Smooth muscle cell (in vitro differentiated cells): Measurements from ENCODE around the gene FIZ1. TPM values are rescaled to one million over a fixed set of nuclear protein-coding genes. Genes with fewer than 3 reads are reported as not detected.

Experiments used
- DNase-seq: peaks from one replicate; lab custom pipeline; 2025; ENCODE audit not compliant: unreplicated experiment; lab: John Stamatoyannopoulos, UW
- H2AFZ ChIP-seq: fragments of 200-600 bp; sonication (generic); 2 replicates; pipeline ENCODE4 v1.6.0; 2016; ENCODE audit warnings: antibody characterized with exemption, low read depth, mild to moderate bottlenecking
- H3F3A ChIP-seq: fragments of 200-600 bp; sonication (generic); 2 replicates; pipeline ENCODE4 v1.6.0; 2017; ENCODE audit warnings: antibody characterized with exemption, low read depth
- H3K27ac ChIP-seq: fragments of 200-600 bp; sonication (generic); 2 replicates; pipeline ENCODE4 v1.5.1; 2016; ENCODE audit warnings: low read depth, mild to moderate bottlenecking
- H3K27me3 ChIP-seq: fragments of 200-600 bp; sonication (generic); 2 replicates; pipeline ENCODE4 v1.6.1; 2016; ENCODE audit warnings: low read depth, mild to moderate bottlenecking
- H3K36me3 ChIP-seq: fragments of 200-600 bp; sonication (generic); 2 replicates; pipeline ENCODE4 v1.5.1; 2016; ENCODE audit warnings: low read depth
- H3K4me1 ChIP-seq: fragments of 200-600 bp; sonication (generic); 2 replicates; pipeline ENCODE4 v1.5.1; 2016; ENCODE audit warnings: low read depth
- H3K4me2 ChIP-seq: fragments of 200-600 bp; sonication (generic); 2 replicates; pipeline ENCODE4 v1.6.0; 2016; ENCODE audit warnings: mild to moderate bottlenecking
- H3K4me3 ChIP-seq: fragments of 200-600 bp; sonication (generic); 2 replicates; pipeline ENCODE4 v1.5.1; 2016; ENCODE audit warnings: mild to moderate bottlenecking
- H3K79me2 ChIP-seq: fragments of 200-600 bp; sonication (generic); 2 replicates; pipeline ENCODE4 v1.6.0; 2016; ENCODE audit warnings: low read depth, mild to moderate bottlenecking
- H3K9ac ChIP-seq: fragments of 200-600 bp; sonication (generic); 2 replicates; pipeline ENCODE4 v1.6.0; 2016; ENCODE audit warnings: low read depth
- H3K9me3 ChIP-seq: fragments of 200-600 bp; sonication (generic); replicated peaks from 2 replicates; pipeline ENCODE4 v1.5.1; 2016; ENCODE audit warnings: low read depth
- H4K20me1 ChIP-seq: fragments of 200-600 bp; sonication (generic); 2 replicates; pipeline ENCODE4 v1.6.0; 2016; ENCODE audit warnings: low read depth
- CTCF ChIP-seq: fragments of 200-600 bp; sonication (generic); IDR thresholded peaks from 2 replicates; pipeline ENCODE4 v1.5.1; 2017; ENCODE audit warnings: borderline replicate concordance, mild to moderate bottlenecking, antibody characterized with exemption; ENCODE audit not compliant: insufficient read depth, poor library complexity, severe bottlenecking
- WGBS: methylation state at CpG from one replicate; pipeline ENCODE4 v1.1.7; 2016; ENCODE audit warnings: low lambda C conversion rate; 5-methylcytosine and 5-hydroxymethylcytosine counted together
- polyA plus RNA-seq: library from polyadenylated mRNA; unstranded; fragments of >200 nt; fragmentation: Nextera tagmentation; extraction: Ambion mirVana; gene quantifications from 2 replicates; pipeline ENCODE4 v1.2.1, GENCODE V29; 2016
- total RNA-seq: library from RNA; depleted of rRNA; stranded (reverse); fragments of >200 nt; gene quantifications from 2 replicates; pipeline ENCODE4 v1.2.3, GENCODE V29; 2014

The FIZ1 gene
- total and polyA plus RNA-seq, 2 experiments from 2014 or later: 10.4 to 17.7 TPM

GRCh38 chr19:55626350-55626749, 27.0 kb upstream of the FIZ1 start:
- Histone ChIP-seq H4K20me1 (peaks cover 8% of the 10 kb centered on the region), H3K27ac (no peak overlapping the region), H3K79me2 (no peaks in the 10 kb centered on the region), H3K4me2 (no peak overlapping the region), H3K36me3 (no peaks in the 10 kb centered on the region), H3K27me3 (no peaks in the 10 kb centered on the region), H2AFZ (no peak overlapping the region), H3K4me1 (no peaks in the 10 kb centered on the region), H3K9me3 (no peaks in the 10 kb centered on the region), H3K4me3 (no peak overlapping the region), H3F3A (peaks cover 8% of the 10 kb centered on the region), H3K9ac (no peak overlapping the region)
- no peak for DNase-seq
- TF ChIP-seq CTCF: no peak
- 94% methylated on average over 11 of the region's 11 CpGs for WGBS

GRCh38 chr19:55625004-55625326, 25.6 kb upstream of the FIZ1 start:
- H3K27me3 ChIP-seq: no peaks in the 10 kb centered on the region
- H3F3A ChIP-seq: peaks cover 12% of the 10 kb centered on the region
- H3K79me2 ChIP-seq: no peaks in the 10 kb centered on the region
- TF ChIP-seq CTCF: no peak
- peak overlapping the region; percentile 92 for H3K27ac ChIP-seq
- no peaks in the 10 kb centered on the region for H3K9me3 ChIP-seq
- peak overlapping the region; percentile 97 for H3K4me2 ChIP-seq
- no peaks in the 10 kb centered on the region for H3K36me3 ChIP-seq
- peak overlapping the region; percentile 96 for H2AFZ ChIP-seq
- H4K20me1 ChIP-seq: peaks cover 8% of the 10 kb centered on the region
- 70% methylated on average over 10 of the region's 11 CpGs for WGBS
- no peak for DNase-seq
- peak overlapping the region; percentile 91 for H3K9ac ChIP-seq
- H3K4me3 ChIP-seq: peak overlapping the region; percentile 63
- H3K4me1 ChIP-seq: no peaks in the 10 kb centered on the region

GRCh38 chr19:55624109-55625003, 25.0 kb upstream of the FIZ1 start, which contains the start of gene ZNF784:
ZNF784 (minus strand) TSS chr19:55624566; CDS start chr19:55624561, 5 bp downstream.
- Histone ChIP-seq H3K4me3 (peak within 1 kb of the TSS; percentile 63), H3K4me1 (no peaks in the 10 kb centered on the region), H3K79me2 (no peaks in the 10 kb centered on the region), H4K20me1 (peaks cover 8% of the 10 kb centered on the region), H2AFZ (peak within 1 kb of the TSS; percentile 96), H3F3A (peaks cover 12% of the 10 kb centered on the region), H3K36me3 (no peaks in the 10 kb centered on the region), H3K4me2 (peak within 1 kb of the TSS; percentile 97), H3K9ac (peak within 1 kb of the TSS; percentile 91), H3K27me3 (no peaks in the 10 kb centered on the region), H3K9me3 (no peaks in the 10 kb centered on the region), H3K27ac (peak within 1 kb of the TSS; percentile 92)
- no peak for TF ChIP-seq CTCF
- 6% methylated on average over 37 of the region's 56 CpGs for WGBS
- peak; percentile 95 for DNase-seq
